SK-N-SH treated with all-trans-retinoic acid at 6 μM for 48 hours (cell line): Measurements from ENCODE around the gene CPNE2.

Experiments
- ATAC-seq: fragments of 200-7000 bp; cut with Tn5 transposase; 3 replicates; pipeline ENCODE4 v1.9.1; 2020; ENCODE audit warnings: mild to moderate bottlenecking, moderate library complexity
- ARNTL ChIP-seq: fragments of 450-650 bp; formaldehyde crosslinking; IDR thresholded peaks from 2 replicates; pipeline ENCODE4 v1.5.0; 2020; ENCODE audit warnings: low read depth, mild to moderate bottlenecking, moderate library complexity, borderline replicate concordance
- BACH2 ChIP-seq: fragments of 250-450 bp; sonication (Bioruptor Pico); IDR thresholded peaks from 2 replicates; pipeline ENCODE4 v1.9.0; 2021; ENCODE audit warnings: mild to moderate bottlenecking, borderline replicate concordance
- CSDC2 ChIP-seq: fragments of 250-450 bp; sonication (Bioruptor Pico); IDR thresholded peaks from 2 replicates; pipeline ENCODE4 v1.5.0; 2020; ENCODE audit warnings: mild to moderate bottlenecking, moderate library complexity
- ESRRG ChIP-seq: fragments of 250-450 bp; sonication (Bioruptor Pico); IDR thresholded peaks from 2 replicates; pipeline ENCODE4 v1.6.1; 2021; ENCODE audit warnings: mild to moderate bottlenecking
- GLIS3 ChIP-seq: fragments of 250-450 bp; sonication (Bioruptor Pico); IDR thresholded peaks from 2 replicates; pipeline ENCODE4 v1.5.0; 2020; ENCODE audit warnings: mild to moderate bottlenecking, moderate library complexity
- ISL1 ChIP-seq: fragments of 250-450 bp; sonication (Bioruptor Pico); IDR thresholded peaks from 2 replicates; pipeline ENCODE4 v2.1.2; 2022; ENCODE audit warnings: mild to moderate bottlenecking, moderate library complexity
- OSR1 ChIP-seq: fragments of 250-450 bp; sonication (Bioruptor Pico); IDR thresholded peaks from 2 replicates; pipeline ENCODE4 v1.8.0; 2022; ENCODE audit warnings: moderate library complexity, mild to moderate bottlenecking, inconsistent platforms
- RARB ChIP-seq: fragments of 250-450 bp; sonication (Bioruptor Pico); IDR thresholded peaks from 2 replicates; pipeline ENCODE4 v1.8.0; 2021; ENCODE audit warnings: mild to moderate bottlenecking, moderate library complexity
- SNAI2 ChIP-seq: fragments of 250-450 bp; sonication (Bioruptor Pico); IDR thresholded peaks from 2 replicates; pipeline ENCODE4 v1.5.0; 2020; ENCODE audit warnings: mild to moderate bottlenecking, moderate library complexity
- TCF4 ChIP-seq: fragments of 250-450 bp; sonication (Bioruptor Pico); IDR thresholded peaks from 2 replicates; pipeline ENCODE4 v1.8.0; 2021; ENCODE audit warnings: mild to moderate bottlenecking, moderate library complexity, borderline replicate concordance
- TOX ChIP-seq: fragments of 250-450 bp; sonication (Bioruptor Pico); IDR thresholded peaks from 2 replicates; pipeline ENCODE4 v1.8.0; 2021; ENCODE audit warnings: mild to moderate bottlenecking, moderate library complexity, borderline replicate concordance
- ZC3H10 ChIP-seq: fragments of 250-450 bp; sonication (Bioruptor Pico); IDR thresholded peaks from 2 replicates; pipeline ENCODE4 v1.5.1; 2021; ENCODE audit warnings: mild to moderate bottlenecking, moderate library complexity
- ZFP3 ChIP-seq: fragments of 250-450 bp; sonication (Bioruptor Pico); IDR thresholded peaks from 2 replicates; pipeline ENCODE4 v1.5.0; 2020; ENCODE audit warnings: mild to moderate bottlenecking, moderate library complexity
- ZFP30 ChIP-seq: fragments of 450-650 bp; formaldehyde crosslinking; IDR thresholded peaks from 2 replicates; pipeline ENCODE4 v1.5.0; 2022; ENCODE audit warnings: mild to moderate bottlenecking, moderate library complexity
- ZNF565 ChIP-seq: fragments of 450-650 bp; formaldehyde crosslinking; conservative IDR thresholded peaks from 2 replicates; pipeline ENCODE4 v1.5.0; 2020; ENCODE audit warnings: low read depth, mild to moderate bottlenecking, moderate library complexity
- ZNF70 ChIP-seq: fragments of 450-650 bp; formaldehyde crosslinking; IDR thresholded peaks from 2 replicates; pipeline ENCODE4 v1.5.0; 2020; ENCODE audit warnings: mild to moderate bottlenecking, moderate library complexity
- ZNF8 ChIP-seq: fragments of 450-650 bp; formaldehyde crosslinking; IDR thresholded peaks from 2 replicates; pipeline ENCODE4 v1.5.0; 2020; ENCODE audit warnings: mild to moderate bottlenecking, moderate library complexity
- TF ChIP-seq, protein P1 (sequence below): fragments of 250-450 bp; sonication (Bioruptor Pico); IDR thresholded peaks from 2 replicates; pipeline ENCODE4 v1.8.0; 2021; ENCODE audit warnings: low read depth, mild to moderate bottlenecking, moderate library complexity, borderline replicate concordance
- TF ChIP-seq, protein P2 (sequence below): fragments of 250-450 bp; sonication (Bioruptor Pico); IDR thresholded peaks from 2 replicates; pipeline ENCODE4 v1.8.0; 2020; ENCODE audit warnings: mild to moderate bottlenecking, moderate library complexity, borderline replicate concordance
- TF ChIP-seq, protein P3 (sequence below): fragments of 250-450 bp; sonication (Bioruptor Pico); IDR thresholded peaks from 2 replicates; pipeline ENCODE4 v1.5.1; 2021; ENCODE audit warnings: mild to moderate bottlenecking, moderate library complexity
- TF ChIP-seq, protein P4 (sequence below): fragments of 250-450 bp; sonication (Bioruptor Pico); IDR thresholded peaks from 2 replicates; pipeline ENCODE4 v1.5.1; 2020; ENCODE audit warnings: low read depth, mild to moderate bottlenecking, moderate library complexity
- TF ChIP-seq, protein P5 (sequence below): fragments of 250-450 bp; sonication (Bioruptor Pico); IDR thresholded peaks from 2 replicates; pipeline ENCODE4 v1.5.0; 2020; ENCODE audit warnings: mild to moderate bottlenecking, moderate library complexity

CPNE2 gene

DNA sequence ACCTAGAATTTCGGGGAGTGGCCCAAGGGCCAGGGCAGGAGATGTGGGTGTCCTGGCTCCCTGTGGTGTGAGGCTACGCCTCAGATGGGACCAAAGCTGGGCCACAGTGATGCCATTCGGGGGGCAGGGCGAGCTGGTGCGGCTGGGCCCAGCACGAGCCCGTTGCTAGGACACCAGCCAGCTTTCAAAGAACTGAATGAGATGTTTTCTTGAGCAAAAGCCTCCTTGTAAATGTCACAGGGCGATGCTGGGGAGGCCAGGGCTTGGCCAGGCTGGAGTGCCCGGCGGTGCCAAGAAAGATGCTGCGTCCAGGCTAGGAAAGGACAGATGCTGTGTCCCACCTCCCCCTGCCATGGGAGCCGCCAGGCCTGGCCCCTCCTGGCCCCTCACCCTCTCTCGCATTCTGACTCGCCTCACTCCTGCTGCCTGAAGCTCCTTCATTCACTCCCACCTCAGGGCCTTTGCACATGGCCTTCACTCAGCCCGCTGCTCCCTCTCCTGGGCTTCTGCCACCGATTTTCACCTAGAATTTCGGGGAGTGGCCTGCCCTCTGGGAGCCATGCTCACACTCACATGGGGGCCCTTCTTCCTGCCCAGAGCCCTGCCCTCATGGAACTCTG, 39.1 kb downstream of the CPNE2 start:
- no peak for ATAC-seq
- TF ChIP-seq ARNTL (CRISPR knock-in tag) = no peak
- TF ChIP-seq, protein P1, sequence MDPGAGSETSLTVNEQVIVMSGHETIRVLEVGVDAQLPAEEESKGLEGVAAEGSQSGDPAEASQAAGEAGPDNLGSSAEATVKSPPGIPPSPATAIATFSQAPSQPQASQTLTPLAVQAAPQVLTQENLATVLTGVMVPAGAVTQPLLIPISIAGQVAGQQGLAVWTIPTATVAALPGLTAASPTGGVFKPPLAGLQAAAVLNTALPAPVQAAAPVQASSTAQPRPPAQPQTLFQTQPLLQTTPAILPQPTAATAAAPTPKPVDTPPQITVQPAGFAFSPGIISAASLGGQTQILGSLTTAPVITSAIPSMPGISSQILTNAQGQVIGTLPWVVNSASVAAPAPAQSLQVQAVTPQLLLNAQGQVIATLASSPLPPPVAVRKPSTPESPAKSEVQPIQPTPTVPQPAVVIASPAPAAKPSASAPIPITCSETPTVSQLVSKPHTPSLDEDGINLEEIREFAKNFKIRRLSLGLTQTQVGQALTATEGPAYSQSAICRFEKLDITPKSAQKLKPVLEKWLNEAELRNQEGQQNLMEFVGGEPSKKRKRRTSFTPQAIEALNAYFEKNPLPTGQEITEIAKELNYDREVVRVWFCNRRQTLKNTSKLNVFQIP (CRISPR knock-in tag) = no peak
- no peak for TF ChIP-seq ZC3H10 (CRISPR knock-in tag)
- no peak for TF ChIP-seq ZNF8 (CRISPR knock-in tag)
- TF ChIP-seq GLIS3 = no peak
- TF ChIP-seq TOX = no peak
- TF ChIP-seq, protein P2, sequence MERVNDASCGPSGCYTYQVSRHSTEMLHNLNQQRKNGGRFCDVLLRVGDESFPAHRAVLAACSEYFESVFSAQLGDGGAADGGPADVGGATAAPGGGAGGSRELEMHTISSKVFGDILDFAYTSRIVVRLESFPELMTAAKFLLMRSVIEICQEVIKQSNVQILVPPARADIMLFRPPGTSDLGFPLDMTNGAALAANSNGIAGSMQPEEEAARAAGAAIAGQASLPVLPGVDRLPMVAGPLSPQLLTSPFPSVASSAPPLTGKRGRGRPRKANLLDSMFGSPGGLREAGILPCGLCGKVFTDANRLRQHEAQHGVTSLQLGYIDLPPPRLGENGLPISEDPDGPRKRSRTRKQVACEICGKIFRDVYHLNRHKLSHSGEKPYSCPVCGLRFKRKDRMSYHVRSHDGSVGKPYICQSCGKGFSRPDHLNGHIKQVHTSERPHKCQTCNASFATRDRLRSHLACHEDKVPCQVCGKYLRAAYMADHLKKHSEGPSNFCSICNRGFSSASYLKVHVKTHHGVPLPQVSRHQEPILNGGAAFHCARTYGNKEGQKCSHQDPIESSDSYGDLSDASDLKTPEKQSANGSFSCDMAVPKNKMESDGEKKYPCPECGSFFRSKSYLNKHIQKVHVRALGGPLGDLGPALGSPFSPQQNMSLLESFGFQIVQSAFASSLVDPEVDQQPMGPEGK (CRISPR knock-in tag) = no peak
- TF ChIP-seq BACH2 (CRISPR knock-in tag) = no peak
- no peak for TF ChIP-seq ZNF70
- no peak for TF ChIP-seq OSR1 (CRISPR knock-in tag)
- no peak for TF ChIP-seq ZFP30 (CRISPR knock-in tag)
- TF ChIP-seq ZFP3 = no peak
- no peak for TF ChIP-seq ESRRG (CRISPR knock-in tag)
- TF ChIP-seq, all 23 proteins: peak for 0

DNA sequence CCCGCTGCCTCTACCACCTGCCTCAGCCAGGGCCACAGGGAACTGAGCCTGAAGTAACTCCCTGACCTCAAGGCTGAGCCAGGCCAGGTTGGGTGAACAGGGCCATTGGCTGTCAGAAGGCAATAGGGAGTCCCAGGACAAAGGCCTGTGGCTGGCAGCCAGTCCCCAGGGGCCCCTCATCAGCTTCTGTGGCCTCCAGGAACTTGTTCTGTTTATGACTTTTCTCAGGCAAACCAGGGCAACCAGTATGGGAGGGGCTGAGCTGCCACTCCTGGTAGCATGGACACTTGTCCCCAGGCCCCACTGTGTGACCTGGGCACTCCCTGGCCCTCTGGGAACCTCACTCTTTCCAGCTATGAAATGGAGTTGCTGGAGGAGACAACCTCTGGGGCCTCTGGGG, 40.1 kb downstream of the CPNE2 start:
- TF ChIP-seq RARB (CRISPR knock-in tag) = no peak
- TF ChIP-seq ZNF8 (CRISPR knock-in tag) = no peak
- no peak for TF ChIP-seq ZC3H10 (CRISPR knock-in tag)
- TF ChIP-seq, protein P2 (CRISPR knock-in tag) = no peak
- TF ChIP-seq, protein P3, sequence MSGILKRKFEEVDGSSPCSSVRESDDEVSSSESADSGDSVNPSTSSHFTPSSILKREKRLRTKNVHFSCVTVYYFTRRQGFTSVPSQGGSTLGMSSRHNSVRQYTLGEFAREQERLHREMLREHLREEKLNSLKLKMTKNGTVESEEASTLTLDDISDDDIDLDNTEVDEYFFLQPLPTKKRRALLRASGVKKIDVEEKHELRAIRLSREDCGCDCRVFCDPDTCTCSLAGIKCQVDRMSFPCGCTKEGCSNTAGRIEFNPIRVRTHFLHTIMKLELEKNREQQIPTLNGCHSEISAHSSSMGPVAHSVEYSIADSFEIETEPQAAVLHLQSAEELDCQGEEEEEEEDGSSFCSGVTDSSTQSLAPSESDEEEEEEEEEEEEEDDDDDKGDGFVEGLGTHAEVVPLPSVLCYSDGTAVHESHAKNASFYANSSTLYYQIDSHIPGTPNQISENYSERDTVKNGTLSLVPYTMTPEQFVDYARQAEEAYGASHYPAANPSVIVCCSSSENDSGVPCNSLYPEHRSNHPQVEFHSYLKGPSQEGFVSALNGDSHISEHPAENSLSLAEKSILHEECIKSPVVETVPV (CRISPR knock-in tag) = no peak
- TF ChIP-seq ZNF70 = no peak
- TF ChIP-seq GLIS3 = no peak
- TF ChIP-seq ZFP30 (CRISPR knock-in tag) = no peak
- TF ChIP-seq ARNTL (CRISPR knock-in tag) = no peak
- no peak for TF ChIP-seq SNAI2
- TF ChIP-seq ZNF565 (CRISPR knock-in tag) = no peak
- no peak for TF ChIP-seq ISL1 (CRISPR knock-in tag)
- no peak for TF ChIP-seq CSDC2 (CRISPR knock-in tag)
- TF ChIP-seq ESRRG (CRISPR knock-in tag) = no peak
- TF ChIP-seq, protein P4, sequence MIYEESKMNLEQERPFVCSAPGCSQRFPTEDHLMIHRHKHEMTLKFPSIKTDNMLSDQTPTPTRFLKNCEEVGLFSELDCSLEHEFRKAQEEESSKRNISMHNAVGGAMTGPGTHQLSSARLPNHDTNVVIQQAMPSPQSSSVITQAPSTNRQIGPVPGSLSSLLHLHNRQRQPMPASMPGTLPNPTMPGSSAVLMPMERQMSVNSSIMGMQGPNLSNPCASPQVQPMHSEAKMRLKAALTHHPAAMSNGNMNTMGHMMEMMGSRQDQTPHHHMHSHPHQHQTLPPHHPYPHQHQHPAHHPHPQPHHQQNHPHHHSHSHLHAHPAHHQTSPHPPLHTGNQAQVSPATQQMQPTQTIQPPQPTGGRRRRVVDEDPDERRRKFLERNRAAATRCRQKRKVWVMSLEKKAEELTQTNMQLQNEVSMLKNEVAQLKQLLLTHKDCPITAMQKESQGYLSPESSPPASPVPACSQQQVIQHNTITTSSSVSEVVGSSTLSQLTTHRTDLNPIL (CRISPR knock-in tag) = no peak
- TF ChIP-seq TOX = no peak
- TF ChIP-seq, protein P5, sequence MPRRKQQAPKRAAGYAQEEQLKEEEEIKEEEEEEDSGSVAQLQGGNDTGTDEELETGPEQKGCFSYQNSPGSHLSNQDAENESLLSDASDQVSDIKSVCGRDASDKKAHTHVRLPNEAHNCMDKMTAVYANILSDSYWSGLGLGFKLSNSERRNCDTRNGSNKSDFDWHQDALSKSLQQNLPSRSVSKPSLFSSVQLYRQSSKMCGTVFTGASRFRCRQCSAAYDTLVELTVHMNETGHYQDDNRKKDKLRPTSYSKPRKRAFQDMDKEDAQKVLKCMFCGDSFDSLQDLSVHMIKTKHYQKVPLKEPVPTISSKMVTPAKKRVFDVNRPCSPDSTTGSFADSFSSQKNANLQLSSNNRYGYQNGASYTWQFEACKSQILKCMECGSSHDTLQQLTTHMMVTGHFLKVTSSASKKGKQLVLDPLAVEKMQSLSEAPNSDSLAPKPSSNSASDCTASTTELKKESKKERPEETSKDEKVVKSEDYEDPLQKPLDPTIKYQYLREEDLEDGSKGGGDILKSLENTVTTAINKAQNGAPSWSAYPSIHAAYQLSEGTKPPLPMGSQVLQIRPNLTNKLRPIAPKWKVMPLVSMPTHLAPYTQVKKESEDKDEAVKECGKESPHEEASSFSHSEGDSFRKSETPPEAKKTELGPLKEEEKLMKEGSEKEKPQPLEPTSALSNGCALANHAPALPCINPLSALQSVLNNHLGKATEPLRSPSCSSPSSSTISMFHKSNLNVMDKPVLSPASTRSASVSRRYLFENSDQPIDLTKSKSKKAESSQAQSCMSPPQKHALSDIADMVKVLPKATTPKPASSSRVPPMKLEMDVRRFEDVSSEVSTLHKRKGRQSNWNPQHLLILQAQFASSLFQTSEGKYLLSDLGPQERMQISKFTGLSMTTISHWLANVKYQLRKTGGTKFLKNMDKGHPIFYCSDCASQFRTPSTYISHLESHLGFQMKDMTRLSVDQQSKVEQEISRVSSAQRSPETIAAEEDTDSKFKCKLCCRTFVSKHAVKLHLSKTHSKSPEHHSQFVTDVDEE = no peak
- no peak for TF ChIP-seq BACH2 (CRISPR knock-in tag)
- TF ChIP-seq, protein P1 (CRISPR knock-in tag) = no peak
- TF ChIP-seq TCF4 = no peak
- TF ChIP-seq, all 23 proteins: peak for 0
- ATAC-seq = no peak
